GM10266 (cell line): ENCODE measurements around the gene PEDS1.

Experiments
- DNase-seq: peaks from one replicate; pipeline ENCODE4 v3.0.0; 2012; ENCODE audit errors: extremely low spot score
- TF ChIP-seq, protein P1 (sequence below): IDR thresholded peaks from 2 replicates; pipeline ENCODE4 v1.5.1; 2012; ENCODE audit warnings: mild to moderate bottlenecking, low read depth; ENCODE audit not compliant: control insufficient read depth, insufficient read depth; ENCODE audit errors: missing control alignments

The PEDS1 gene

DNA sequence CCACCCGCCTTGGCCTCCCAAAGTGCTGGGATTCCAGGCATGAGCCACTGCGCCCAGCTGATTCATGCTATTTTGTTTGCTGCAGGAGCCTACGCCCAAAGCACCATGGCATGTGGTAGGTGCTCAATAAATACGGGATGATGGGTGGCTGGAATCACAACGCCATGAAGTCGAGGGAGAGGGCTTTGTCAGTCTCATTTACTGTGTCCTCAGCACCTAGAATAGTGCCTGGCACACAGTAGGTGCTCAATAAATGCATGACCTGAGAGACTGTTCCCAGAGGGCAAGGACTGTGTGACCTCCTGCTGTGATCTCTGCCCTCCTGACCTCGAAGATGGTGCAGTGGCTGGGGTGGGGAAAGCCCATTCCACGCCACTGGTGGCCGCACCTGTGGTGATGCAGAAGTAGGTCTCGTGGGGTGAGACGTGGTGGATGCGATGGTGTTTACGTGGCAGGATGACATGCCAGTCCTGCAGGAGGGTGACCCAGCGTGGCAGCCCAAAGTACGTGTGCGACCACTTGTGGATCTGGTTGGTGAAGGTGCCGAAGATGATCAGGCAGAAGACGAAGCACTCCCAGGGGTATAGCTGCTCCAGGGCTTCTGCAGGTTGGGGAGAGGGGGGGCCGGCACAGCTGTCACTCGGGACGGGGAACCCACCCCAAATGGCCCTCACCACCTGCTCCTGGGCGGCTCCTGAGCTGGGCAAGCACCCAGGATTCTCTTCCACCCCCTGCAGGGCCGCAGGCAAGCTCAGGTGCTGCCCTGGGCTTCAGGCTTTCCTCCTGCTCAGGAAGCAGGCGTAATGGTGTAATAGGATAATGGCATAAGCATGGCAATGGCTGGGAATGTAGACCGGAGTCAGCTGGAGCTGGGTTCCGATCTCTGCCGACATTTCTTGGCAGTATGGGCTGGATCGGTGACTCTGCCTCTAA lies 25.7 kb downstream of the PEDS1 start:
- TF ChIP-seq, protein P1, sequence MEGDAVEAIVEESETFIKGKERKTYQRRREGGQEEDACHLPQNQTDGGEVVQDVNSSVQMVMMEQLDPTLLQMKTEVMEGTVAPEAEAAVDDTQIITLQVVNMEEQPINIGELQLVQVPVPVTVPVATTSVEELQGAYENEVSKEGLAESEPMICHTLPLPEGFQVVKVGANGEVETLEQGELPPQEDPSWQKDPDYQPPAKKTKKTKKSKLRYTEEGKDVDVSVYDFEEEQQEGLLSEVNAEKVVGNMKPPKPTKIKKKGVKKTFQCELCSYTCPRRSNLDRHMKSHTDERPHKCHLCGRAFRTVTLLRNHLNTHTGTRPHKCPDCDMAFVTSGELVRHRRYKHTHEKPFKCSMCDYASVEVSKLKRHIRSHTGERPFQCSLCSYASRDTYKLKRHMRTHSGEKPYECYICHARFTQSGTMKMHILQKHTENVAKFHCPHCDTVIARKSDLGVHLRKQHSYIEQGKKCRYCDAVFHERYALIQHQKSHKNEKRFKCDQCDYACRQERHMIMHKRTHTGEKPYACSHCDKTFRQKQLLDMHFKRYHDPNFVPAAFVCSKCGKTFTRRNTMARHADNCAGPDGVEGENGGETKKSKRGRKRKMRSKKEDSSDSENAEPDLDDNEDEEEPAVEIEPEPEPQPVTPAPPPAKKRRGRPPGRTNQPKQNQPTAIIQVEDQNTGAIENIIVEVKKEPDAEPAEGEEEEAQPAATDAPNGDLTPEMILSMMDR: no peak
- no peak for DNase-seq

DNA sequence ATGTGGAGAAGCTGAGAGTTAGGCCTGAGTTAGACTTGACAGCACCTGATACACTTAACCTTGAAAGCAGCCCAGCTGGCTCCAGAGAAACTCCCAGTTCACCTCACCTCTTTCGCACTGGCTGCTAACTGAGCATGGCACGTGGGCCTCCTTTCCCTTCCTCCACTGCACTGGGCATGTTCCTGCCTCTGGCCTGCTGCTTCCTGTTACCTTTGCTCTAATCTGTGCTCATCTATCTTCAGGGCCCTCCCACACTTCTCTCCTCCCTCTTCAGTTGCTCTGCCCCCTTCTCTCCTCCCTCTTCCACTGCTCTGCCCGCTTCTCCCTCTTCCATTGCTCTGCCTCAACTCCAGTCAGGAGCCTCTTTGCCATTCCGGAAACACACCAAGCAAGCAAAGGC lies 26.9 kb downstream of the PEDS1 start:
- DNase-seq: no peak
- TF ChIP-seq, protein P1: no peak

DNA sequence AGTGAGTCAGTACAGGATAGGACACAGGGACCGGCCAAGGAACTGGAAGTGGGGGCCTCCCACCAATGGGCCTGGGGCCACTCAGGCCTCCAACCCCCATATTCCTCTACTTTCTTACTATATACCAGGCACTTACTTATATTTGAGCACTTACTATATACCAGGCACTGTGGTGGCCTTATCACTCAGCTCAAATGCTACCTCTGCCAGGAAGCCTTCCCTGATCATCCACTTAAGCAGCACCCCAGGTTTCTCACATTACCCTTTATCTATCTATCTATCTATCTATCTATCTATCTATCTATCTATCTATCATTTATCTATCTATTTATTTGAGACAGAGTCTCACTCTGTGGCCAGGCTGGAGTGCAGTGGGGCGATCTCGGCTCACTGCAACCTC lies 28.2 kb downstream of the PEDS1 start:
- no peak for DNase-seq
- TF ChIP-seq, protein P1: no peak

DNA sequence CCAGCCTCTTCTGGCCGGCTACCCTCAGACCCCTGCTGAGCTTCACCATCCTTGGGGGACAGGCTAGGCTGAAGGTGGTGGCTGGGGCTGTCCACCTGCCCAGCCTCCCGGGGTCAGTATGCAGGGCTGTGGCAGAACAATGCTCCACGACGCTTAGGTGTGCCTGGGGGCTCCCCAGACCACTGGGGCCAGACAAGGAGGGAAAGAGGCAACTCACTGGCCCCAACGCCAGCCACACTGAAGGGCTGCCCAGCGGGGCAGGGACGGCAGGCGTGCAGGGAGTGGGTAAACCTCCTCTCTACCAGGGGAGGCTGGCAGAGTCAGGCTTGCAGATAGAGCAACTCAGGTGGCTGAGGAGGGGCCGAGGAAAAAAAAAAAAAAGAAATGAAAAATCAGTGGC lies 29.0 kb downstream of the PEDS1 start:
- no peak for DNase-seq
- TF ChIP-seq, protein P1: no peak

DNA sequence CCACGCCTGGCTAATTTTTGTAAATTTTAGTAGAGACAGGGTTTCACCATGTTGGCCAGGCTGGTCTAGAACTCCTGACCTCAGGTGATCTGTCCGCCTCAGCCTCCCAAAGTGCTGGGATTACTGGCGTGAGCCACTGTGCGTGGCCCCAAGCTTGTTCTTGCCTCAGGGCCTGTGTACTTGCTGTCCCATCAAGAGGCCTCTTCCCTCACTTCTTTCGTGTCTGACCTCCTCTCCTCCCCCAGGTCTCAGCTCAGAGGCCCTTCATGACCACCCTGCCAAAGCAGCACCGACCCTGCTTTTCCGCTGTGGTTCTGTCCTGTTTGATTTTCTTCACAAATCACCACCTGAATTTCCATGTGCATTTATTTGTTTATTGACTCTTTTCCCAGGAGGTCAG lies 30.1 kb downstream of the PEDS1 start:
- DNase-seq: no peak
- TF ChIP-seq, protein P1: no peak

DNA sequence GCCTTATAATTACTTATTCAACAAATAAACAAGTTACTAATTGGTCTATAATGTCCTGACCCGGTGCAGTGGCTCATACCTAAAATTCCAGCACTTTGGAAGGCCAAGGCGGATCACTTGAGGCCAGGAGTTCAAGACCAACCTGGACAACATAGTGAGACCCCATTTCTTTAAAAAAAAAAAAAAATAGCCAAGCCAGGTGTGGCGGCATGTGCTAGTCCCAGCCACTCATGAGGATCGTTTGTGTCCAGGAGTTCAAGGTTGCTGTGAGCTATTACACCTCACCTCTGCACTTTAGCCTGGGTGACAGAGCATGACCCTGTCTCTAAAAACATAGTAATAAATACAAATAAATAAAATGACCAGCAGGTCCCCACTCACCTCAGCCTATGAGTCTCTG lies 30.8 kb downstream of the PEDS1 start:
- TF ChIP-seq, protein P1: no peak
- DNase-seq: no peak

DNA sequence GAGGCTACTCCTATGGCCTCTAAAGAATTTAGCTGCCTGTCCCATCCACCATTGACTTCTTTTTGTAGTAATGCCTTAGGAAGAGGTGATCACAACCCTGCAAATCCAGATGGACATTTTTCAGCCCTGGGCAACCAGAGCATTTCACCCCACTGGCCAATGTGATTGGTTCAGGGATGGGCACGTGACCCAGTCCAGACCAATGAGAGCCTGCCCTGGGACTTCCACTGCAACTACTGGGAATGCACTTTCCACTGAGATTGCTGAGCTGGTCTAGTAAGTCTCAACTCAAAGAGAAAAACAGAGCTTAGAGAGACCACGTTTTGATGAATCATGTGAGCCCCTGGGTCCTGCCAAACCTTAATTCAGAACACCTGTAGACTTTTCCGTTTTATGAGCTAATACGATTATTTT lies 31.7 kb downstream of the PEDS1 start:
- no peak for DNase-seq
- TF ChIP-seq, protein P1: no peak
